IMR-90 (cell line): ENCODE data around the gene GLS2. TPM values are rescaled to one million over a fixed set of nuclear protein-coding genes. Genes with fewer than 3 reads are reported as not detected.

Source experiments
- ATAC-seq: fragments of 200-7000 bp; cut with Tn5 transposase; 2 replicates; pipeline ENCODE4 v1.9.1; 2020; ENCODE audit warnings: low read depth, mild to moderate bottlenecking, moderate library complexity
- BruUV-seq: library from RNA; stranded (reverse); fragments of 400-500 nt; replicated peaks from 2 replicates; lab custom pipeline; 2021; lab: Mats Ljungman, UMichigan
- CTCF ChIA-PET: fragments of 300-600 bp; formaldehyde crosslinking; extraction: SDS; loops from one replicate; lab custom pipeline; 2021; ENCODE audit warnings: antibody characterized with exemption; lab: Yijun Ruan, JAX
- POLR2A ChIA-PET: fragments of 300-600 bp; sonication (Branson Sonifier 250); formaldehyde crosslinking; loops from one replicate; lab custom pipeline; 2022; ENCODE audit warnings: antibody characterized with exemption; ENCODE audit not compliant: unreplicated experiment; lab: Charles Lee
- DNase-seq: peaks from one replicate; pipeline ENCODE4 v3.0.0; 2013
- H2AFZ ChIP-seq: replicated peaks from 2 replicates; pipeline ENCODE3; 2013; ENCODE audit warnings: low read length, mild to moderate bottlenecking; ENCODE audit not compliant: poor library complexity
- H2AK5ac ChIP-seq: 2 replicates; pipeline ENCODE4 v1.6.1; 2013; ENCODE audit warnings: low read depth, low read length, inconsistent platforms
- H2AK9ac ChIP-seq: replicated peaks from 2 replicates; pipeline ENCODE3; 2013; ENCODE audit warnings: mild to moderate bottlenecking, low read depth, low read length, moderate library complexity; ENCODE audit not compliant: poor library complexity
- H2BK120ac ChIP-seq: 2 replicates; pipeline ENCODE4 v1.6.1; 2013; ENCODE audit warnings: low read depth, low read length, inconsistent platforms
- H2BK15ac ChIP-seq: 3 replicates; pipeline ENCODE4 v1.6.1; 2013; ENCODE audit warnings: low read depth, low read length, inconsistent platforms
- H2BK20ac ChIP-seq: 2 replicates; pipeline ENCODE4 v1.6.1; 2013; ENCODE audit warnings: low read depth, mild to moderate bottlenecking, inconsistent platforms, low read length, moderate library complexity
- H2BK5ac ChIP-seq: 2 replicates; pipeline ENCODE4 v1.6.1; 2013; ENCODE audit warnings: mild to moderate bottlenecking, low read depth, low read length, inconsistent platforms; ENCODE audit not compliant: poor library complexity, severe bottlenecking
- H3K14ac ChIP-seq: replicated peaks from 2 replicates; pipeline ENCODE4 v1.6.1; 2013; ENCODE audit warnings: low read depth, low read length, inconsistent platforms
- H3K18ac ChIP-seq: 2 replicates; pipeline ENCODE4 v1.6.1; 2013; ENCODE audit warnings: low read depth, low read length, control low read depth
- H3K23ac ChIP-seq: 2 replicates; pipeline ENCODE4 v1.6.1; 2013; ENCODE audit warnings: low read depth, low read length, inconsistent platforms
- H3K27ac ChIP-seq: 2 replicates; pipeline ENCODE4 v1.5.1; 2013; ENCODE audit warnings: mild to moderate bottlenecking, control low read depth, low read length; ENCODE audit not compliant: insufficient read depth
- H3K27me3 ChIP-seq: 2 replicates; pipeline ENCODE4 v1.6.1; 2013; ENCODE audit warnings: low read length; ENCODE audit not compliant: control insufficient read depth, insufficient read depth
- H3K36me3 ChIP-seq: 2 replicates; pipeline ENCODE4 v1.6.1; 2013; ENCODE audit warnings: low read length, mixed read lengths; ENCODE audit not compliant: control insufficient read depth, insufficient read depth
- H3K4ac ChIP-seq: 2 replicates; pipeline ENCODE4 v1.6.1; 2013; ENCODE audit warnings: low read depth, low read length, inconsistent platforms
- H3K4me1 ChIP-seq: 2 replicates; pipeline ENCODE4 v1.6.1; 2013; ENCODE audit warnings: low read length, mixed read lengths; ENCODE audit not compliant: control insufficient read depth, insufficient read depth
- H3K4me2 ChIP-seq: 2 replicates; pipeline ENCODE4 v1.6.1; 2013; ENCODE audit warnings: low read depth, mild to moderate bottlenecking, control low read depth, low read length, moderate library complexity
- H3K4me3 ChIP-seq: 2 replicates; pipeline ENCODE4 v1.5.1; 2013; ENCODE audit warnings: low read depth, mild to moderate bottlenecking, control low read depth, low read length, moderate library complexity; ENCODE audit not compliant: insufficient read depth
- H3K56ac ChIP-seq: 2 replicates; pipeline ENCODE4 v1.6.1; 2013; ENCODE audit warnings: low read length, inconsistent platforms; ENCODE audit not compliant: insufficient read depth; ENCODE audit errors: extremely low read depth
- H3K79me1 ChIP-seq, 2 experiments: 2 replicates each; pipeline ENCODE4 v1.6.1; 2013; ENCODE audit warnings: low read length in 2 of 2, inconsistent platforms in 1 of 2, low read depth in 1 of 2
- H3K9ac ChIP-seq: 2 replicates; pipeline ENCODE4 v1.6.1; 2013; ENCODE audit warnings: low read depth, low read length, control low read depth
- H3K9me1 ChIP-seq: 2 replicates; pipeline ENCODE4 v1.6.1; 2013; ENCODE audit warnings: low read length, inconsistent platforms; ENCODE audit not compliant: insufficient read depth
- H3K9me3 ChIP-seq: 2 replicates; pipeline ENCODE4 v1.6.1; 2013; ENCODE audit warnings: low read length; ENCODE audit not compliant: control insufficient read depth, insufficient read depth
- H4K20me1 ChIP-seq: 2 replicates; pipeline ENCODE4 v1.6.1; 2013; ENCODE audit warnings: low read length, inconsistent platforms; ENCODE audit not compliant: insufficient read depth
- H4K5ac ChIP-seq: 2 replicates; pipeline ENCODE4 v1.6.1; 2013; ENCODE audit warnings: mild to moderate bottlenecking, low read depth, low read length, control low read depth
- H4K8ac ChIP-seq, 2 experiments: 2 replicates each; pipeline ENCODE4 v1.6.1; 2013; ENCODE audit warnings: low read depth in 2 of 2, low read length in 2 of 2, control low read depth in 1 of 2, inconsistent platforms in 1 of 2
- H4K91ac ChIP-seq: 2 replicates; pipeline ENCODE4 v1.6.1; 2013; ENCODE audit warnings: low read depth, low read length, inconsistent platforms; ENCODE audit not compliant: insufficient read depth
- CHD1 ChIP-seq: IDR thresholded peaks from 2 replicates; pipeline ENCODE4 v1.6.1; 2012; ENCODE audit warnings: low read depth, low read length, improper control_type of control experiment
- CTCF ChIP-seq: conservative IDR thresholded peaks from 2 replicates; pipeline ENCODE4 v1.5.1; 2012; ENCODE audit warnings: mild to moderate bottlenecking, low read depth, low read length, improper control_type of control experiment
- FOS ChIP-seq: fragments of 150-350 bp; IDR thresholded peaks from 2 replicates; pipeline ENCODE4 v1.6.1; 2016; ENCODE audit warnings: low read depth, low read length
- MAZ ChIP-seq: IDR thresholded peaks from 2 replicates; pipeline ENCODE4 v1.6.1; 2012; ENCODE audit warnings: low read depth, mild to moderate bottlenecking, low read length, improper control_type of control experiment, moderate library complexity, borderline replicate concordance
- MXI1 ChIP-seq: IDR thresholded peaks from 2 replicates; pipeline ENCODE4 v1.6.1; 2012; ENCODE audit warnings: low read depth, mild to moderate bottlenecking, low read length, moderate library complexity, borderline replicate concordance
- NFE2L2 ChIP-seq: fragments of 150-350 bp; IDR thresholded peaks from 2 replicates; pipeline ENCODE4 v1.6.1; 2016; ENCODE audit warnings: low read depth, mild to moderate bottlenecking, low read length
- POLR2A ChIP-seq: IDR thresholded peaks from 2 replicates; pipeline ENCODE4 v1.6.1; 2012; ENCODE audit warnings: mild to moderate bottlenecking, low read depth, low read length
- RAD21 ChIP-seq: IDR thresholded peaks from 2 replicates; pipeline ENCODE4 v1.6.1; 2012; ENCODE audit warnings: low read length, improper control_type of control experiment
- RCOR1 ChIP-seq: IDR thresholded peaks from 2 replicates; pipeline ENCODE4 v1.6.1; 2012; ENCODE audit warnings: mild to moderate bottlenecking, low read length, improper control_type of control experiment; ENCODE audit not compliant: insufficient replicate concordance
- RFX5 ChIP-seq: IDR thresholded peaks from 2 replicates; pipeline ENCODE4 v1.8.0; 2012; ENCODE audit warnings: low read depth, mild to moderate bottlenecking, low read length, moderate library complexity
- WGBS, 2 experiments: methylation state at CpG; one replicate each; pipeline versions ENCODE4 v1.1.5 to v1.1.7; 2013; ENCODE audit warnings: missing lambda C conversion rate in 2 of 2; ENCODE audit not compliant: insufficient read length in 1 of 2; ENCODE audit errors: extremely low coverage in 2 of 2; 5-methylcytosine and 5-hydroxymethylcytosine counted together
- dilution Hi-C: fragments of 300-500 bp; cut with HindIII; formaldehyde crosslinking; loops from one replicate; pipeline ENCODE4 v1.14.3; 2018; ENCODE audit warnings: low sequenced_read_pairs; ENCODE audit not compliant: unreplicated experiment
- in situ Hi-C: fragments of 300-500 bp; cut with MboI; formaldehyde crosslinking; loops from 3 replicates; pipeline ENCODE4 v1.14.3; 2019; ENCODE audit warnings: low sequenced_read_pairs, inconsistent platforms, mixed read lengths
- intact Hi-C: fragments of 100-400 bp; cut with micrococcal nuclease; formaldehyde crosslinking; loops from 2 replicates; pipeline ENCODE4 v1.10.0; 2022
- polyA plus RNA-seq, 3 experiments: library from polyadenylated mRNA; depleted of rRNA; stranded (reverse); fragments of >200 nt; gene quantifications; 2 replicates each; pipeline ENCODE4 v1.2.3, GENCODE V29; 2012; ENCODE audit warnings: low replicate concordance in 1 of 3
- total RNA-seq: library from RNA; depleted of rRNA; stranded (reverse); fragments of >200 nt; gene quantifications from 2 replicates; pipeline ENCODE4 v1.2.3, GENCODE V29; 2012

Gene GLS2
- total and polyA plus RNA-seq, 2 of the 4 experiments (the other 2 are of a cell fraction): 0.21 to 0.36 TPM

DNA sequence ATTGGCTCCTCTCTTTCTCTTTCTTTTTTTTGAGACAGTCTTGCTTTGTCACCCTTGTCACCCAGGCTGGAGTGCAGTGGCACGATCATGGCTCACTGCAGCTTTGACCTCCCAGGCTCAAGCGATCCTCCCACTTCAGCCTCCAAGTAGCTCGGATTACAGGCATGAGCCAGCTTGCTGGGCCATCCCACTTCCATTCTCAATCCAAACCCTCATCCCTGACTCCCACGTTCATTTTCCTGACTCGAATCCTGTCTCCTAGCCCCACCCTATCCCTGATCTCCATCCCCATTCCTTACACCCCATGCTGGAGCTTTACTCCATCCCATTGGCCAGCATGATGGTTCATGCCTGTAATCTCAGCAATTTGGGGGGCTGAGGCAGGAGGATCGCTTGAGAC, 11.8 kb downstream of the GLS2 start:
- Histone ChIP-seq H4K8ac (no peak overlapping the region), H2AK9ac (no peak overlapping the region), H3K9ac (no peak overlapping the region), H4K5ac (no peak overlapping the region), H4K20me1 (no peaks in the 10 kb centered on the region), H3K23ac (no peak overlapping the region), H3K27ac (no peak overlapping the region), H3K4ac (no peak overlapping the region), H3K18ac (no peak overlapping the region), H2BK20ac (no peak overlapping the region), H2BK15ac (no peak overlapping the region), H2AFZ (no peak overlapping the region), H2BK120ac (no peak overlapping the region), H4K91ac (no peak overlapping the region), H3K27me3 (no peaks in the 10 kb centered on the region), H3K79me1 (peaks cover 6 to 40% of the 10 kb centered on the region in 2 experiments; a peak in 3 of 4 replicates), H3K9me1 (peaks cover 20% of the 10 kb centered on the region; the same call in 1 of the 2 replicates), H3K4me3 (no peak overlapping the region), H3K4me1 (no peaks in the 10 kb centered on the region), H2AK5ac (no peak overlapping the region), H3K9me3 (no peaks in the 10 kb centered on the region), H3K4me2 (no peak overlapping the region), H3K56ac (no peak overlapping the region), H3K36me3 (peaks cover 5% of the 10 kb centered on the region), H2BK5ac (no peak overlapping the region), H3K14ac (no peak overlapping the region)
- WGBS, 2 experiments: 89% methylated on average over 4 of the region's 6 CpGs; no CpG with 5 or more reads in 1 of the 2 experiments
- POLR2A ChIA-PET: no interaction called here
- intact Hi-C loops (no loop called here), in situ Hi-C loops (no loop called here), dilution Hi-C loops (no loop called here)
- DNase-seq (no peak), ATAC-seq (no peak)
- TF ChIP-seq RAD21 (no peak), MAZ (no peak), POLR2A (no peak), CHD1 (no peak), RCOR1 (no peak), FOS (no peak), CTCF (no peak), RFX5 (no peak), NFE2L2 (no peak), MXI1 (no peak)
- CTCF ChIA-PET: interaction anchor here (1.2 kb wide), 1 partner anchor 9 kb away, joined by 3 read pairs; no protein-coding TSS in a partner anchor
- BruUV-seq: no TSS peak
